Vagina (tissue), 2 donors: ENCODE results near the gene PTGER2. TPM values are rescaled to one million over a fixed set of nuclear protein-coding genes. Genes with fewer than 3 reads are reported as not detected.

ENCODE experiments used
- DNase-seq, 2 donors: peaks; one replicate each; pipeline ENCODE4 v3.0.0-alpha.2; 2017; ENCODE audit errors: extremely low spot score in 2 of 2
- H3K27ac ChIP-seq: fragments of 200-600 bp; sonication (generic); one replicate; pipeline ENCODE4 v1.5.1; 2019
- H3K27me3 ChIP-seq: fragments of 200-600 bp; sonication (generic); one replicate; pipeline ENCODE4 v1.5.1; 2019
- H3K36me3 ChIP-seq, 2 donors: fragments of 200-600 bp; sonication (generic); one replicate each; pipeline ENCODE4 v1.5.1; 2017 to 2019
- H3K4me1 ChIP-seq: fragments of 200-600 bp; sonication (generic); one replicate; pipeline ENCODE4 v1.5.1; 2019
- H3K4me3 ChIP-seq, 2 donors: fragments of 200-600 bp; sonication (generic); 1 replicate in 1 of 2; 2 replicates in 1 of 2; pipeline ENCODE4 v1.5.1; 2016 to 2019
- H3K9me3 ChIP-seq: fragments of 200-600 bp; sonication (generic); one replicate; pipeline ENCODE4 v1.5.1; 2019
- POLR2A ChIP-seq, 2 donors: fragments of 450-650 bp; IDR thresholded peaks; one replicate each; pipeline ENCODE4 v1.6.1; 2017; ENCODE audit warnings: antibody characterized with exemption in 2 of 2, mild to moderate bottlenecking in 2 of 2, moderate library complexity in 2 of 2
- POLR2AphosphoS5 ChIP-seq, 2 donors: sonication (generic); formaldehyde crosslinking; IDR thresholded peaks; one replicate each; pipeline ENCODE4 v1.9.0; 2017; ENCODE audit warnings: antibody characterized with exemption in 2 of 2, mild to moderate bottlenecking in 2 of 2, low read depth in 1 of 2; ENCODE audit not compliant: insufficient read depth in 1 of 2
- intact Hi-C: fragments of 100-400 bp; cut with DNase I; formaldehyde crosslinking; loops from one replicate; pipeline ENCODE4 v1.15.1; 2023
- total RNA-seq: library from RNA; depleted of rRNA; stranded (reverse); fragments of >200 nt; gene quantifications from one replicate; pipeline ENCODE4 v1.2.3, GENCODE V29; 2016
- TF ChIP-seq, protein P1 (sequence below), 3 experiments: fragments of 450-650 bp in 2 of 3; fragments of 200-600 bp in 1 of 3; sonication (generic) in 1 of 3; IDR thresholded peaks; one replicate each; pipeline ENCODE4 v1.5.1; 2017 to 2019; ENCODE audit warnings: antibody characterized with exemption in 3 of 3, mild to moderate bottlenecking in 2 of 3, moderate library complexity in 2 of 3

The PTGER2 gene
- total RNA-seq, 1 donor from 2014 or later: 10.3 TPM

DNA sequence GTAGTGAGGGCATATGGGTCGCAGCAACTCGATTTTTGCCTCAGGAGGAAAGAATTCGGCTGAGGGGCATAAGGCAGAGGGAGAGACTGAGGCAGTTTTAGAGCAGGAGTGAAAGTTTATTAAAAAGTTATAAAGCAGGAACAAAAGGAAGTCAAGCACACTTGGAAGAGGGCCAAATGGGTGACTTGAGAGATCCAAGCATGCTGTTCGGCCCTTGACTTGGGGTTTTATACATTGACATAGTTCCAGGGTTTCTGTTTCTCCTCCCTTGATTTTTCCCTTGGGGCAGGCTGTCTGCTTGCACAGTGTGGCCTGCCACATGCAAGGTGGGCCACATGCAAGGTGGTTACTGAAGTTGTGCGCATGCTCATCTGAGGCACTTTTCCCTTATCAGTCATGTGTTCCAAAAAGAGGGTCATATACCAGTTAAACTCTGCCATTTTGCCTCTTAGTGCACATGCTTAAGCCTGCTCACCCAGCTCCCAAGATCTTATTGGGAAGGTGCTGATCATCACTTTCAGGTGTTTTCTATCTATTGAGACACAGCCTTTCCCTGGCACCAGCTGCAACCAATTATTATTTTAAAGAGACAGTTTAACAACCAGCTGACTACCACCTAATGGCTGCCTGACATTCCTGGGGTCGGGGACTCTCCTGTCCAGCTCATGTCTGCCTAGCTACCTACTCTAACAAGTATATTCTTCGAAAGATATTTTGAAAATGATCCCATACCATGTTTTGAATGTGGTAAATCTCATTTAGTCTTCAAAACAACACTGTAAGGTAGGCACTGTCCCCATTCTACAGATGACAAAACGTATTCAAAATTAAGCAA, 19.9 kb downstream of the PTGER2 start:
- no peak overlapping the region for H3K27ac ChIP-seq
- TF ChIP-seq, protein P1, sequence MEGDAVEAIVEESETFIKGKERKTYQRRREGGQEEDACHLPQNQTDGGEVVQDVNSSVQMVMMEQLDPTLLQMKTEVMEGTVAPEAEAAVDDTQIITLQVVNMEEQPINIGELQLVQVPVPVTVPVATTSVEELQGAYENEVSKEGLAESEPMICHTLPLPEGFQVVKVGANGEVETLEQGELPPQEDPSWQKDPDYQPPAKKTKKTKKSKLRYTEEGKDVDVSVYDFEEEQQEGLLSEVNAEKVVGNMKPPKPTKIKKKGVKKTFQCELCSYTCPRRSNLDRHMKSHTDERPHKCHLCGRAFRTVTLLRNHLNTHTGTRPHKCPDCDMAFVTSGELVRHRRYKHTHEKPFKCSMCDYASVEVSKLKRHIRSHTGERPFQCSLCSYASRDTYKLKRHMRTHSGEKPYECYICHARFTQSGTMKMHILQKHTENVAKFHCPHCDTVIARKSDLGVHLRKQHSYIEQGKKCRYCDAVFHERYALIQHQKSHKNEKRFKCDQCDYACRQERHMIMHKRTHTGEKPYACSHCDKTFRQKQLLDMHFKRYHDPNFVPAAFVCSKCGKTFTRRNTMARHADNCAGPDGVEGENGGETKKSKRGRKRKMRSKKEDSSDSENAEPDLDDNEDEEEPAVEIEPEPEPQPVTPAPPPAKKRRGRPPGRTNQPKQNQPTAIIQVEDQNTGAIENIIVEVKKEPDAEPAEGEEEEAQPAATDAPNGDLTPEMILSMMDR (IDR thresholded peaks at IDR 0.05): no peak
- TF ChIP-seq POLR2A (IDR thresholded peaks at IDR 0.05) (no peak), POLR2AphosphoS5 (IDR thresholded peaks at IDR 0.05; ENCODE audit: insufficient read depth in 1 of 2, low read depth in 1 of 2) (no peak)
- H3K4me3 ChIP-seq: no peak overlapping the region
- H3K27me3 ChIP-seq: no peaks in the 10 kb centered on the region
- intact Hi-C loops: no loop called here
- no peaks in the 10 kb centered on the region for H3K4me1 ChIP-seq
- no peak for DNase-seq
- no peaks in the 10 kb centered on the region for H3K9me3 ChIP-seq
- H3K36me3 ChIP-seq: no peaks in the 10 kb centered on the region

DNA sequence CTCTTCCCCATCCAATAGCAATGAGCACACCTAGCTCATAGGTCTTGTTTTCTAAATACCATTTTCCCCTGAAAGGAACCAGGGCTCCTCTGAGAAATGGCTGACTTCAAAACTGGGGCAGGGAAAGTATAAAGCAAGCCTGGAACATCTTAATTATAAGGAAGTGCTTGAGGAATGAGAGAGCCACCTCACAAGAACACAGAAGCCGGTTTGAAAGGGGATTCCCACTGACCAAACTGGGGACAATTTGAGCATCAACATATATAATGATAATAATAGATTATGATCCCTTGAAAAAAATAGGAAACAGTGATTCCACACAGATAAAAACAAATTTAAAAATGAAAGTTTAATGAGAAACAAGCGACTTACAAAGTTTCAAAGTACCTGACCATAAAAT, 22.1 kb downstream of the PTGER2 start:
- intact Hi-C loops: no loop called here
- H3K27ac ChIP-seq: no peak overlapping the region
- no peaks in the 10 kb centered on the region for H3K27me3 ChIP-seq
- no peaks in the 10 kb centered on the region for H3K4me1 ChIP-seq
- H3K9me3 ChIP-seq: no peaks in the 10 kb centered on the region
- no peak for DNase-seq
- TF ChIP-seq, protein P1 (IDR thresholded peaks at IDR 0.05): no peak
- TF ChIP-seq POLR2A (IDR thresholded peaks at IDR 0.05) (no peak), POLR2AphosphoS5 (IDR thresholded peaks at IDR 0.05; ENCODE audit: insufficient read depth in 1 of 2, low read depth in 1 of 2) (no peak)
- H3K4me3 ChIP-seq: no peak overlapping the region
- H3K36me3 ChIP-seq: no peaks in the 10 kb centered on the region

DNA sequence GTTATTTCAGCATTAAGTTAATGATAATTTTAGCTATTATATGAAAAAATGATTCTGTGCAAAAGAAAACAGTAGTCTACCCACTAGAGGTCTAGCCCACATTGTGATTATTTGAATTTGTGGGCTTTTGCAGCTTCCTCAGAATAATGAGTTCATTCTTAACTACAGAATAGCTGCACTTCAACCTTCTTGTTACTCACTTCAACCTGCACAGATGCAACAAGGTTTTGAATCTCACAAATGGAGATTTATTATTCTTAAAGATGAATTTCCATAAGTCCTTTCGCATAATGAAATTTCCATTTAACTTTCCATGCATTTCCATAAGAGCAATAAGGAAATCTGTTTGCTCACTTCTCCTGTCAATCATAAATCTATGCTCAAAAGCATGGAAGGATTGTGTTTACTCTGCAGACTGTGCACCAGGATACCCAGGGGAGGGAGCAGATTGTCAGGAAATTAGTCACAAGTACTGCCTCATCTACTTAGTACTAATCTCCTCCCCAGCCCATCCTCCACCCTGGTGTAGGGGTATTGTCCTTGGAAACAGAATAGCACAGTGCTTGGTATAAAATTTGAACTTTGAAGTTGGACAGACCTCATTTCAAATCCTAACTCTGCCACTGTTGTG, 24.1 kb downstream of the PTGER2 start:
- intact Hi-C loops: no loop called here
- H3K36me3 ChIP-seq: no peaks in the 10 kb centered on the region
- H3K4me1 ChIP-seq: no peaks in the 10 kb centered on the region
- H3K27ac ChIP-seq: no peak overlapping the region
- no peaks in the 10 kb centered on the region for H3K9me3 ChIP-seq
- no peak for DNase-seq
- no peak for TF ChIP-seq POLR2AphosphoS5 (IDR thresholded peaks at IDR 0.05; ENCODE audit: insufficient read depth in 1 of 2, low read depth in 1 of 2)
- H3K27me3 ChIP-seq: no peaks in the 10 kb centered on the region
- H3K4me3 ChIP-seq: no peak overlapping the region

DNA sequence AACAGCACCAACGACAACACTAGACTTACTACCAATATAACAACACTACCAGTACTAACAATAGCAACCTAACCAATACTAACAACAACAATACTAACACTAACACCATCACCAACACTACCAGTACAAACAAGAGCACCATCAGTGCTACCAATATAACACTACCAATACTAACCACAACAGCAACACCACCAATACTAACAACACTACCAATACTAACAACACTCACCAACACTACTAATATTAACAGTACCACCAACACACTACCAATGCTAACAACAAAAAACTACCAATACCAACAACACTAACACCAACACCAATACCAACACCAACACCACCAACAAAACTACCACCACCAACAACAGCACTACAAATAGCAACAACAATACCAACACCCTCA, 25.1 kb downstream of the PTGER2 start:
- TF ChIP-seq POLR2AphosphoS5 (IDR thresholded peaks at IDR 0.05; ENCODE audit: insufficient read depth in 1 of 2, low read depth in 1 of 2) (no peak), POLR2A (IDR thresholded peaks at IDR 0.05) (no peak)
- TF ChIP-seq, protein P1 (IDR thresholded peaks at IDR 0.05): no peak
- Histone ChIP-seq H3K36me3 (no peaks in the 10 kb centered on the region), H3K27ac (no peak overlapping the region), H3K9me3 (no peaks in the 10 kb centered on the region), H3K4me3 (no peak overlapping the region), H3K4me1 (no peaks in the 10 kb centered on the region), H3K27me3 (no peaks in the 10 kb centered on the region)
- intact Hi-C loops: no loop called here
- DNase-seq: no peak

DNA sequence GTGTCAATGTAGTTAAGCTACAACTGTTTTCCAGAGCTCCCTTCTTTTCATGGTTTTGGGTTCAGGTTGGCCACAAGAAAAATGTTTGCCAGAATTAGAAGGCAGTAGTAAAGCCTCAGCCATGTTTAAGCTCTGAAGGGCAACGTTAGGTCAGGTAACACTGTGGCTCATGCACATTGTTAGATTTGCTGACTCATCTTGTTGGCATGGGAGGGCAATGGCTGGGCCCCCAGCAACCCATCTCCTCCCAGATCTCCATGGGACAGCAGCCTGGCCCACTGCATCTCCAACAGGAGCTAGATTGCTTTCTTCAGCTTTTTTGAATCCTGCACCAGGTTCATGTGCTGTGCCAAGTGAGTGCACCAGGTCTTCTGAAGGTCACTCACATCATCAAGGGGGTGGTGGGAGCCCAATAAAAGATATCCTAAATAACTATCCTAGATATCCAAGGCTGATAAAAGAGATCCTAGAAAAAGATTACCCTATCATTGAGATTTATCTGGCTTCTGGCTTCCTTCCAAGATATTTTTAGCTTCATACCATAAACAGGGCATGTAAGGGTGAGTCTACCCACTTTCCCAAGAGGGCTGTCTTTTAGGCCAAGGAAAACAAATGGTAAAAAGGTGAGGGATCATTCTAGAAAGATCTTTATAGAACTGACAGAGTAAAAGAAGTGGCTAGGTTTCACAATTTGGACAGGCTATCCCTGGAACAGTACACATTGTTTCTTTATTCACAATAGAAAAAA, 28.9 kb downstream of the PTGER2 start:
- no peaks in the 10 kb centered on the region for H3K27me3 ChIP-seq
- DNase-seq: no peak
- no peak overlapping the region for H3K4me3 ChIP-seq
- no peak for TF ChIP-seq POLR2AphosphoS5 (IDR thresholded peaks at IDR 0.05; ENCODE audit: insufficient read depth in 1 of 2, low read depth in 1 of 2)
- no peak for TF ChIP-seq POLR2A (IDR thresholded peaks at IDR 0.05)
- TF ChIP-seq, protein P1 (IDR thresholded peaks at IDR 0.05): no peak
- no peaks in the 10 kb centered on the region for H3K4me1 ChIP-seq
- no peaks in the 10 kb centered on the region for H3K36me3 ChIP-seq
- H3K27ac ChIP-seq: no peak overlapping the region
- intact Hi-C loops: no loop called here
- no peaks in the 10 kb centered on the region for H3K9me3 ChIP-seq
